Measurements from ENCODE around the gene MRPL50.

DNA sequence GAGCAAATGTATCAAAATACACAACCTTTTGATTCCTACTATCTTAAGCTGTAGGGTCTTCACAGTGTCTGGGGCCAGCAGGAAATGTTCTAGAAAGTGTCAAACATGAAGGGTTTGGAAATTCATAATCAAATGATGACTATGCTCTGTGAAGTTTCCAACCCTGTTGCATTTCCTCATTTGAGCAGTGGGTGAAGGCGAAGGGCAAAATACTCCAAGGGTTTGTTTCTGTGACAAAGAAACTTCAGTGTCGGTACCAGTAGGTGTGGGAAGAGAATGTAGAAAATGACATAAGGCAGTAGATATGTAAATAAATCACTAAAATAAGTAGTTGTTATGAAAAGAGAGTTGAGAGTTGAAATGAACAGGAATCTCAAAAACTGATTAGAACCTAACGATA is 36.6 kb upstream of the MRPL50 start:
- TF ChIP-seq, protein P1, sequence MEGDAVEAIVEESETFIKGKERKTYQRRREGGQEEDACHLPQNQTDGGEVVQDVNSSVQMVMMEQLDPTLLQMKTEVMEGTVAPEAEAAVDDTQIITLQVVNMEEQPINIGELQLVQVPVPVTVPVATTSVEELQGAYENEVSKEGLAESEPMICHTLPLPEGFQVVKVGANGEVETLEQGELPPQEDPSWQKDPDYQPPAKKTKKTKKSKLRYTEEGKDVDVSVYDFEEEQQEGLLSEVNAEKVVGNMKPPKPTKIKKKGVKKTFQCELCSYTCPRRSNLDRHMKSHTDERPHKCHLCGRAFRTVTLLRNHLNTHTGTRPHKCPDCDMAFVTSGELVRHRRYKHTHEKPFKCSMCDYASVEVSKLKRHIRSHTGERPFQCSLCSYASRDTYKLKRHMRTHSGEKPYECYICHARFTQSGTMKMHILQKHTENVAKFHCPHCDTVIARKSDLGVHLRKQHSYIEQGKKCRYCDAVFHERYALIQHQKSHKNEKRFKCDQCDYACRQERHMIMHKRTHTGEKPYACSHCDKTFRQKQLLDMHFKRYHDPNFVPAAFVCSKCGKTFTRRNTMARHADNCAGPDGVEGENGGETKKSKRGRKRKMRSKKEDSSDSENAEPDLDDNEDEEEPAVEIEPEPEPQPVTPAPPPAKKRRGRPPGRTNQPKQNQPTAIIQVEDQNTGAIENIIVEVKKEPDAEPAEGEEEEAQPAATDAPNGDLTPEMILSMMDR (conservative IDR thresholded peaks at IDR 0.05 in 1 of 2, IDR thresholded peaks at IDR 0.05 in 1 of 2; ENCODE audit: extremely low read depth in 1 of 2, insufficient read depth in 1 of 2, low read depth in 1 of 2, low read length in 2 of 2), result no peak
- TF ChIP-seq EZH2 (IDR thresholded peaks at IDR 0.05; ENCODE audit: borderline replicate concordance, low read length), result no peak
